NCI-H1694 (cell line): ENCODE measurements around the gene PLEKHA3.

Experiments
- DNase-seq: peaks from one replicate; lab custom pipeline; 2025; lab: John Stamatoyannopoulos, UW

Gene PLEKHA3

GRCh38 chr2:178479275-178479616 lies 1.0 kb upstream of the PLEKHA3 start:
- DNase-seq = no peak

- DNase-seq = no peak
Observed at GRCh38 chr2:178479758-178480226, 465 bp upstream of the PLEKHA3 start.

- DNase-seq = no peak
Observed at GRCh38 chr2:178482437-178482836, 2.2 kb downstream of the PLEKHA3 start.

- DNase-seq = peak; percentile 28
Observed at GRCh38 chr2:178484245-178485041, 4.2 kb downstream of the PLEKHA3 start.

- no peak for DNase-seq
Observed at GRCh38 chr2:178485356-178485755, 5.1 kb downstream of the PLEKHA3 start.

GRCh38 chr2:178491612-178492011 lies 11.4 kb downstream of the PLEKHA3 start:
- DNase-seq = no peak

- DNase-seq = no peak
Observed at GRCh38 chr2:178496049-178496448, 15.8 kb downstream of the PLEKHA3 start.

GRCh38 chr2:178498137-178498536 lies 17.9 kb downstream of the PLEKHA3 start:
- no peak for DNase-seq

GRCh38 chr2:178499640-178500039 lies 19.4 kb downstream of the PLEKHA3 start:
- DNase-seq = no peak

GRCh38 chr2:178502751-178503150 lies 22.5 kb downstream of the PLEKHA3 start:
- DNase-seq = no peak

GRCh38 chr2:178506101-178506500 lies 25.8 kb downstream of the PLEKHA3 start:
- no peak for DNase-seq

GRCh38 chr2:178506524-178506923 lies 26.3 kb downstream of the PLEKHA3 start:
- DNase-seq = no peak

- DNase-seq = no peak
Observed at GRCh38 chr2:178506949-178507348, 26.7 kb downstream of the PLEKHA3 start.

- DNase-seq = no peak
Observed at GRCh38 chr2:178508646-178509045, 28.4 kb downstream of the PLEKHA3 start.

- DNase-seq = no peak
Observed at GRCh38 chr2:178510384-178510783, 30.1 kb downstream of the PLEKHA3 start.

GRCh38 chr2:178512484-178512883 lies 32.2 kb downstream of the PLEKHA3 start:
- no peak for DNase-seq

GRCh38 chr2:178513876-178514275 lies 33.6 kb downstream of the PLEKHA3 start:
- DNase-seq = no peak

GRCh38 chr2:178514664-178515063 lies 34.4 kb downstream of the PLEKHA3 start:
- no peak for DNase-seq

GRCh38 chr2:178517496-178517895 lies 37.2 kb downstream of the PLEKHA3 start:
- DNase-seq = no peak

GRCh38 chr2:178521304-178522150 lies 41.3 kb downstream of the PLEKHA3 start:
- DNase-seq = no peak

GRCh38 chr2:178522950-178523595 lies 42.8 kb downstream of the PLEKHA3 start:
- peak; percentile 69 for DNase-seq

- DNase-seq = no peak
Observed at GRCh38 chr2:178523596-178524134, 43.4 kb downstream of the PLEKHA3 start.
